GM23338 (cell line): Measurements from ENCODE around the gene ATP4A.

Source experiments
- CREB1 ChIP-seq: fragments of 250-450 bp; sonication (Bioruptor Pico); IDR thresholded peaks from 2 replicates; pipeline ENCODE4 v1.5.0; 2020; ENCODE audit warnings: low read depth, mild to moderate bottlenecking, moderate library complexity
- EZH2 ChIP-seq: fragments of 200-600 bp; sonication (generic); IDR thresholded peaks from one replicate; pipeline ENCODE4 v1.8.0; 2017; ENCODE audit warnings: antibody characterized with exemption, mild to moderate bottlenecking, low read depth; ENCODE audit not compliant: unreplicated experiment
- EZH2phosphoT487 ChIP-seq: fragments of 200-600 bp; sonication (generic); IDR thresholded peaks from one replicate; pipeline ENCODE4 v1.8.1; 2018; ENCODE audit warnings: antibody characterized with exemption; ENCODE audit not compliant: unreplicated experiment
- JUNB ChIP-seq: IDR thresholded peaks from one replicate; pipeline ENCODE4 v1.6.1; 2016; ENCODE audit warnings: antibody characterized with exemption; ENCODE audit not compliant: unreplicated experiment
- NANOG ChIP-seq: IDR thresholded peaks from 2 replicates; pipeline ENCODE4 v1.6.1; 2016; ENCODE audit warnings: antibody characterized with exemption, borderline replicate concordance
- POLR2AphosphoS5 ChIP-seq: IDR thresholded peaks from 2 replicates; pipeline ENCODE4 v1.6.1; 2016; ENCODE audit warnings: antibody characterized with exemption, low read depth
- STAT1 ChIP-seq: IDR thresholded peaks from one replicate; pipeline ENCODE4 v1.6.1; 2016; ENCODE audit warnings: antibody characterized with exemption; ENCODE audit not compliant: unreplicated experiment
- TF ChIP-seq, protein P1 (sequence below), 2 experiments: fragments of 200-600 bp in 1 of 2; sonication (generic) in 1 of 2; conservative IDR thresholded peaks; 2 replicates each; pipeline versions ENCODE4 v1.5.1 to v1.6.1; 2016 to 2017; ENCODE audit warnings: antibody characterized with exemption in 2 of 2, low read depth in 2 of 2, mild to moderate bottlenecking in 2 of 2, moderate library complexity in 1 of 2
- TF ChIP-seq, protein P2 (sequence below): IDR thresholded peaks from one replicate; pipeline ENCODE4 v1.6.1; 2018; ENCODE audit warnings: antibody characterized with exemption; ENCODE audit not compliant: unreplicated experiment

GRCh38 chr19:35509018-35509652 is 54.3 kb downstream of the ATP4A start:
- TF ChIP-seq, protein P1, sequence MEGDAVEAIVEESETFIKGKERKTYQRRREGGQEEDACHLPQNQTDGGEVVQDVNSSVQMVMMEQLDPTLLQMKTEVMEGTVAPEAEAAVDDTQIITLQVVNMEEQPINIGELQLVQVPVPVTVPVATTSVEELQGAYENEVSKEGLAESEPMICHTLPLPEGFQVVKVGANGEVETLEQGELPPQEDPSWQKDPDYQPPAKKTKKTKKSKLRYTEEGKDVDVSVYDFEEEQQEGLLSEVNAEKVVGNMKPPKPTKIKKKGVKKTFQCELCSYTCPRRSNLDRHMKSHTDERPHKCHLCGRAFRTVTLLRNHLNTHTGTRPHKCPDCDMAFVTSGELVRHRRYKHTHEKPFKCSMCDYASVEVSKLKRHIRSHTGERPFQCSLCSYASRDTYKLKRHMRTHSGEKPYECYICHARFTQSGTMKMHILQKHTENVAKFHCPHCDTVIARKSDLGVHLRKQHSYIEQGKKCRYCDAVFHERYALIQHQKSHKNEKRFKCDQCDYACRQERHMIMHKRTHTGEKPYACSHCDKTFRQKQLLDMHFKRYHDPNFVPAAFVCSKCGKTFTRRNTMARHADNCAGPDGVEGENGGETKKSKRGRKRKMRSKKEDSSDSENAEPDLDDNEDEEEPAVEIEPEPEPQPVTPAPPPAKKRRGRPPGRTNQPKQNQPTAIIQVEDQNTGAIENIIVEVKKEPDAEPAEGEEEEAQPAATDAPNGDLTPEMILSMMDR (conservative IDR thresholded peaks at IDR 0.05; ENCODE audit: low read depth in 2 of 2): no peak
- no peak for TF ChIP-seq CREB1
- peak; percentile 39 for TF ChIP-seq POLR2AphosphoS5
- TF ChIP-seq, protein P2, sequence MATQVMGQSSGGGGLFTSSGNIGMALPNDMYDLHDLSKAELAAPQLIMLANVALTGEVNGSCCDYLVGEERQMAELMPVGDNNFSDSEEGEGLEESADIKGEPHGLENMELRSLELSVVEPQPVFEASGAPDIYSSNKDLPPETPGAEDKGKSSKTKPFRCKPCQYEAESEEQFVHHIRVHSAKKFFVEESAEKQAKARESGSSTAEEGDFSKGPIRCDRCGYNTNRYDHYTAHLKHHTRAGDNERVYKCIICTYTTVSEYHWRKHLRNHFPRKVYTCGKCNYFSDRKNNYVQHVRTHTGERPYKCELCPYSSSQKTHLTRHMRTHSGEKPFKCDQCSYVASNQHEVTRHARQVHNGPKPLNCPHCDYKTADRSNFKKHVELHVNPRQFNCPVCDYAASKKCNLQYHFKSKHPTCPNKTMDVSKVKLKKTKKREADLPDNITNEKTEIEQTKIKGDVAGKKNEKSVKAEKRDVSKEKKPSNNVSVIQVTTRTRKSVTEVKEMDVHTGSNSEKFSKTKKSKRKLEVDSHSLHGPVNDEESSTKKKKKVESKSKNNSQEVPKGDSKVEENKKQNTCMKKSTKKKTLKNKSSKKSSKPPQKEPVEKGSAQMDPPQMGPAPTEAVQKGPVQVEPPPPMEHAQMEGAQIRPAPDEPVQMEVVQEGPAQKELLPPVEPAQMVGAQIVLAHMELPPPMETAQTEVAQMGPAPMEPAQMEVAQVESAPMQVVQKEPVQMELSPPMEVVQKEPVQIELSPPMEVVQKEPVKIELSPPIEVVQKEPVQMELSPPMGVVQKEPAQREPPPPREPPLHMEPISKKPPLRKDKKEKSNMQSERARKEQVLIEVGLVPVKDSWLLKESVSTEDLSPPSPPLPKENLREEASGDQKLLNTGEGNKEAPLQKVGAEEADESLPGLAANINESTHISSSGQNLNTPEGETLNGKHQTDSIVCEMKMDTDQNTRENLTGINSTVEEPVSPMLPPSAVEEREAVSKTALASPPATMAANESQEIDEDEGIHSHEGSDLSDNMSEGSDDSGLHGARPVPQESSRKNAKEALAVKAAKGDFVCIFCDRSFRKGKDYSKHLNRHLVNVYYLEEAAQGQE: no peak
- TF ChIP-seq EZH2phosphoT487: no peak
- TF ChIP-seq EZH2: no peak
- TF ChIP-seq STAT1: no peak
- TF ChIP-seq NANOG: no peak
- TF ChIP-seq JUNB: no peak
